Amniotic stem cell (primary cell): Measurements from ENCODE around the gene EML4.

Source experiments
- DNase-seq: peaks from one replicate; lab custom pipeline; 2025; lab: John Stamatoyannopoulos, UW

Gene EML4

DNA sequence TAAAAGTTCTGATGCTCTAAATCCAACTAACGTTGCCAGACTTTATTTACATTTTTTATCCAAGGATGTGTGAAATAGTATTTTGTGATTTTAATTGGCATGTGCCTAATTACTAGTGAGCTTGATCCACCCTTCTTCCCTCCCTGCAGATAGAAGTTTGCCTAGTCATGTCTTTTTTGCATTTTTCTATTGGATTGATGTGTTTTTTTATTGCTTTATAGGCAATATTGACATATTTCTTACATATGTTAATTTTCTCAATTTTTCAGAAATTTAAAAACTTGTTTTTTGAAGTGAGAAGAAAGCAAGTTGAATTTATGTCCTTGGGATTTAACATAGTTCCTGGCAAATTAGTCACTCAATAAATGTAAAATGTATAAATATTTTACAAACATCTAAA is 56.4 kb downstream of the EML4 start:
- no peak for DNase-seq

DNA sequence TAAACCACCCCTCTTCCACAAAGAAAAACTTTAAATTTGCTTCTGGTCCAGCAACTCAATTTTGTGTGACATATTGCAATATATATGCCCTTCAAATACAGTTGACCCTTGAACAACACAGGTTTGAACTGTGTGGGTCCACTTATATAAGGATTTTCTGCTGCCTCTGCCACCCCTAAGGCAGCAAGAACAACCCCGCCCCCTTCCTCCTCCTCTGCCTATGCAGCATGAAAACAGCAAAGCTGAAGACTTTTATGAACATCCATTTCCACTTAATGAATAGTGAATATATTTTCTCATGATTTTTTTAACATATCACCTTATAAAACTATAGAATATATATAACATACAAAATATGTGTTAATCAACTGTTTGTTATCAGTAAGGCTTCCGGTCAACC is 58.3 kb downstream of the EML4 start:
- no peak for DNase-seq

DNA sequence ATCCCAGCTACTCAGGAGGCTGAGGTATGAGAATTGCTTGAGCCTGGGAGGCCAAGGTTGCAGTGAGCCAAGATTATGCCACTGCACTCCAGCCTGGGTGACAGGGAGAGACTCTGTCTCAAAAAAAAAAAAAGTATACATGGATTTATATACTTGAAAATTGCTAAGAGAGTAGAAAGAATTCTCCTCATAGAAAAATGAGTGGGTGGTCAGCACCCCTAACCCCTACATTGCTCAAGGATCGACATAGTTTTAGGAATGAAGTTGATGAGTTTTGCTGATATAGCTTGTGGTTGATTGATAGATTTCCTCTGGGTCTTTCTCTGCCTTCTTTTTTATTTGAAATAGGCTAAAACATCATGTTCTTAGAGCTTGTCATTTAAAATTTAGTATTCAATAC is 58.9 kb downstream of the EML4 start:
- DNase-seq: no peak

DNA sequence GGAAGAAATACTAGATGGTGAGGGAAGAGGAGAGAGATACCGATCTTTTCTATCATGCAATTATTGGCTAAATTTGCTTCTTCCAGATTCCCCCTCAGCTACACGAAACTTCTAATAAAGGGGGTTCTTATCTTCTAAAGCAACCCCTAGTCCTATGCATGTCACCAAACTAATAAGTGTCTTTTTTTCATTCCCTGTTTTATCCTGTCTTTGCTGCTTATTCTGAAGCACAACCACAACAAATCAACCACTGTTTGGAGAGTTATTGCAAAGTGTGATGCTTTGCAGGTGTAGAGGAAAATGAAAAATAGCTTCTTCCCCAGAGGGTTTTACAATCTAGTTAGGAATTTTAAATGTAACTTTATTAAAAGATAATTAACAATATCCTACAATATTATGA is 60.8 kb downstream of the EML4 start:
- DNase-seq: no peak

DNA sequence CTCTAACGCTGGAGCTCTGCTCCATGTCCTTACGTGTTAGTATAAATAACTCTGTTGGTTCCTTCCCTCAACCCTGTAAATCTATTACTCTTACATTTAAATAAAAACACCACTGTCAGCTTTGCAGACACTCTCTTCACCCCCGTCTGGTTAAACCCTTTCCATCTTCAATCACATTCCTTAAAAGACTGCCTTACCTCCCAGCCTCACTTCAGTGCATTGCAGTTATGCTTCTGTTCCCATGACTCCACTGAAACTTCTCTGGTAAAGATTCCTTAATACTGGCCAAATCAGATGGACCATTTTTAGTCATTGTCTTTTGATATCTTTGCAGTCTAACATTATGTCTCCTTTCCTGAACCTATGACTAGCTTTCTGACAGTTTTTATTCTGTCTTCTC is 61.7 kb downstream of the EML4 start:
- DNase-seq: no peak

DNA sequence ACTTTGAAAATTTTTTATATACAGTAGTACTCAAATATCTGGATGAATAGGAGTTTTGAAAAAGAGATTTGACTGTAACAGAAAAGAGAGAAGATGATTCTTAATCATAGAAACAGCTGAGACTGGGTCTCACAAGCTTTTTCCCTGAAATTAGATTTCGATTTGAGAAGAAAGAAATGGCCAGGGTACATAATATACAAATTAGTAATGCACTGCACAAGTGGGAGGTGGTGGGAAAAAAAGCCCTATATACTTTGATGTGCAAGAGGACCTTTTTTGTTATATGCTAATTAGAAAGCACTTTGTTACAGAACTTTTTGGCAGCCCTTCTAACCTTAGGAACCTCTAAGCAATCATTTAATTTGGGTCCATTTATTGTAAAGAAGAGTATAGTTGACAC is 62.9 kb downstream of the EML4 start:
- DNase-seq: no peak

DNA sequence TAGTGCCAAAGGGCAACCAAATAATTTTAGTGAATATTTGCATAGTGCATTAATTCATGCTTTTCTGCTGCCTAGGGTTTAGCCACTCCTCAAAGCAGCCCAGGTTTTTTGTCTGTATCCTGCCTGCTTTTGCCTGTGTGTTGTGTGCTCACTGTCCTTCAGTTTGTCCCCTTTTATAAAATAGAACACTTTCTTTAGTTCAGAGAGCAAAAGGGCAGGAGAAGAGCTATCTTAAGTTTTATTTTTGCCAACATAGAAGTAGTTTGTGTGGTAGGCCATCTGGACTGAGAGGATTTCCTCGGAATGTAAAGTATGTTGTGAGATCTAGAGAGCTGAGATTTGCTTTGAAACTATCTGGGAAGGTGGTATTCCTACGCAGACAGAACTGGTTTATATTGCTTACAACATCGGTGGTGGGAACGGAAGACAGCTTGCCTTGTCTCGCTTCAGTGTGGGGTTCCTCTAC is 64.9 kb downstream of the EML4 start:
- no peak for DNase-seq

DNA sequence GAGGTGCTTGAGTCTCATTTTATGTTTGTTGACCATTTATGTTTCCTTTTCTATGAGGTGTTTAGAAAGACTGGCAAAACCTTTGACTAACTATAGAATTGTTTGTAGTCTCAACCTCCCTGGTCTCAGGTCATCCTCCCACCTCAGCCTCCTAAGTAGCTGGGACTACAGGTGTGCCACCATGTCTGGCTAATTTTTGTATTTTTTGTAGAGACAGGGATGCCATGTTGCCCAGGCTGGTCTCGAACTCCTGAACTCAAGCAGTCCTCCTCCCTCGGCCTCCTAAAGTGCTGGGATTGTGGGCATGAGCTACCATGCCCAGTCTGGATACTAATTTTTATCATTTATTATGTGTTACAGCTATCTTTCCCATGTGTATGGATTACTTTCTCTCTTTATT is 67.8 kb downstream of the EML4 start:
- DNase-seq: no peak

DNA sequence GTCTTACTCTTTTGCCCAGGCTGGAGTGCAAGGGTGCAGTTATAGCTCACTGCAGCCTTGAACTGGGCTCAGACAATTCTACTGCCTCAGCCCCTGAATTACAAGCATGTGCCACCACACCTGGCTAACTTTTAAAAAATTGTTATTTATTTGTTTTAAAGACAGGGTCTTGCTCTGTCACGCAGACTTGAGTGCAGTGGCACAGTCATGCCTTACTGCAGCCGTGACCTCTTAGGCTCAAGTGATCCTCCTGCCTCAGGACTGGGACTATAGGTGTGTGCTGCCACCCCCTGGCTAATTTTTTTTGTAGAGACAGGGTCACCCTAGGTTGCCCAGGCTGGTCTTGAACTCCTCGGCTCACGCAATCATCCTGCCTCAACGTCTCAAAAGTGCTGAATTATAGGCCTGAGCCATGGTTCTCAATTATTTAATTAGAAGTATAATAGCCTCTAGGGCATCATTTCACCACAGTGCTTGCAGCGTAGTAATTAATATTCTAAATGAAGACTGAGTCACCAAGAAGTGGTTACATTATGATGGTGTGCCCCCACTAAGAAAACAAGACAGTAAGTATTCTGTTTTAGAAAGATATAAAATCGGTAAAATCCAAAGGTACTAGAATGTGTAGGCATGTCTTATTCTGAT is 69.6 kb downstream of the EML4 start:
- no peak for DNase-seq

DNA sequence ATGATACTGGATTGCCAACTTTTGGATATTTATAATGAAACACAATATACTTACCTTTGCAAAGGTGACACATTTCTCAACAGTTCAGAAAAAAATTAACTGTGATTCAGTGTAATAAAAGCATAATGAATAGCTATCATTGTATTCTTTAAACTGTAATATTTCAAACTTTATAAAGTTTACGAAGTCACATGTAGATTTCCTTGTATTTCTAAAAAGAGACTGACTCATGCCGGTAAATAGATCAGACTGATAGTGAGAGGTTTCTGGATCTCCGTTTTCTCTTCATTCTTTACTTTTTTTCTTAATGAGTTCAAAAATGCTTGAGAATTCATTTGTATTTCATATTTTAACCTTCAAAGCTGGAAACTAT is 70.1 kb downstream of the EML4 start:
- DNase-seq: no peak

DNA sequence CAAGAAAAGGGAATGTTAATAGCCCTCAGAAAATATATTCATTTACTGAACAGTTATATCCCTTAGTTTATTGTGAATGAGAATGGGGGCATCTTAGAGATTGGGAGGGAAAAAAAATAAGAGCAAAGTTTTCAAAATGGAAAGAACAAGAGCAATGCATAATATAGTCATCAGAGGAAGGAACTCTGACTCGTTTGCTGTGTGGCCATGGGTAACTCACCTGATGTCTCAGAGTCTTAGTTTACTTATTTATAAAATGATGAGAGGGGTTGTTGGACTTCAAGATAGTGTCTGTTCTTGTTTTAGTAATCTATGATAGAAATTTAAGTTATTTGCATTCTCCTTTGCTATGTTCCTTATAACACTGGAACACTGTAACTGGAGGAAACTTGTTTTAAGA is 70.7 kb downstream of the EML4 start:
- no peak for DNase-seq

DNA sequence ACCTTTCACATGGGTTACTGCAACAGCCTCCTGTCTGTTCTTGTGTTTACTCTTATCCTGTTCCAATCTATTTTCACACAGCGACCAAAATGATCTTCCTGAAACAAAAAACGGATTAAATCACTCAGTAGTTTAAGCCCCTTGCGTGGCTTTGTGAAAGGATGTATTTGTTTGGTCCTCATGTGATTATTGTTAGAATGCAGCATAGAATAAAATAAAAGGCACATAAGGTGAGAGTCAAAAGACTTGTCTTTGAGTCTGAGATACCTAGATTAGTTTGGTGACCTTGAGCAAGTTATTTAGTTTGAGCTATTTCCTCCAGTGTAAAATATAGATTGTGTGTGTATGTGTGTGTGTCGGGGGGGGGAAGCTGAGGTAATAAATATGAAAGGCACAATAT is 72.4 kb downstream of the EML4 start:
- DNase-seq: no peak

DNA sequence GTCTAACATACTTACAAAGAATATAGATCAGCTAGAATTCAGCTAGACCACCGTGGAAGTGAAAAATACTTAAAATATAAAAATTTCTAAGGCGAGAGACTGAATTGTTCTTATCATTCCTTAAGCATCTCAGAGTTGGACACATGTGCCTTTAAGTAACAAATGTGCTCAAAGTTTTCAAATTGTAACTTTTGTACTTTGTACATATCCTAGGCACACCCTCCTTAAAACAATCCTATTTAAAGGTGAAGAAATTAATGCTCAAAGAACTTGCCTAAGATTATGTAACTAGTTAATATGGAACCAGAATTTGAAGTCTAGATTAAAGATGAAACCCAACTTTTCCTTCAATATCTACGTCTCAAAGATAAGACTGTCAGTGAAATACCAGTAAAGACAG is 74.1 kb downstream of the EML4 start:
- DNase-seq: no peak

DNA sequence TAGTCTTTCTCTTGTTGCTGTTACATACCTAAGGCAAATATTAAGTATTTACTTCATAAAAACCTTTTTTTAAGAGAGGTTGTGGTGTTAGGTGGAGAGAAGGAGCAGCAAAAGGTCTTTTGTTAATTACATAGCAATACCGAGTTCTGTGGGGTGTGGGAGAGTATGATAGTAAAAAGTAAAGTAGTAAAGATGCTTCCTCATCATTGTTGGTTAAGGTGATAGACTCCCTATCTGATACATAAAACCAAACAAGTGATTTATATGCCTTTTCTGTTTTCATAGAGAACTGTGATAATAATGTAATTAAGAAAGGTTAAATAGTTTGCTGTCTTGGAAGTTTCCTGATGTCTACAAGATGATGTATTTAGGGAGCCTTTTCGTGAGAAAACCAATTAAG is 75.4 kb downstream of the EML4 start:
- no peak for DNase-seq

DNA sequence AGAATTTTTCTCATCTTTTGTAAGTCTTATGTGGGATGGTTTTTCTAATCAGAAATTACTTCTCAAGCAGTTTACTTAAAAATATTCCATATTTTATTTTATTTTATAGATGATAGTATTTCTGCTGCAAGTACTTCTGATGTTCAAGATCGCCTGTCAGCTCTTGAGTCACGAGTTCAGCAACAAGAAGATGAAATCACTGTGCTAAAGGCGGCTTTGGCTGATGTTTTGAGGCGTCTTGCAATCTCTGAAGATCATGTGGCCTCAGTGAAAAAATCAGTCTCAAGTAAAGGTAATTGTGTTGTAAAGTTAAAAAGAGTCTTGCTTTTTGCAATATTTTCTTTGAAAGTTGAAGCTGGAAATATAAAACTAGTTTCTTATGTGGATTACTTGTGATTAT is 76.2 kb downstream of the EML4 start:
- DNase-seq: no peak

DNA sequence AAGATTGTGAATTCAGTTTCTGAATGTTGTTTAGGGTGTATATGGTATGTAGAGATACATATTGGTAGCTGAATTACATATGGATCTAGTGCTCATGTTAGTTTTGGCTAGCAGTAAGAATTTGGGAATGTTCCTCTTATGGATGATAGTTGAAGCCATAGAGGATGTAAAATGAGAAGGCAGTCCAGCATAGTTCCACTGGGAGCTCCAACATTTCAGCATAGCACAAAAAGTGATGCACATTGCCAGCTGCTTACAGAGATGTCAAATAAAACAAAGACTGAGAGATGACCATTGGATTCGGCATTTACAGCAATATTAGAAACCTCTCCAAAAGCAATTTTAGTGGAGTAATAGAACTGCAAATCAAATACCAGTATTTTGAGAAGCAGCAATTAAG is 77.4 kb downstream of the EML4 start:
- DNase-seq: no peak

DNA sequence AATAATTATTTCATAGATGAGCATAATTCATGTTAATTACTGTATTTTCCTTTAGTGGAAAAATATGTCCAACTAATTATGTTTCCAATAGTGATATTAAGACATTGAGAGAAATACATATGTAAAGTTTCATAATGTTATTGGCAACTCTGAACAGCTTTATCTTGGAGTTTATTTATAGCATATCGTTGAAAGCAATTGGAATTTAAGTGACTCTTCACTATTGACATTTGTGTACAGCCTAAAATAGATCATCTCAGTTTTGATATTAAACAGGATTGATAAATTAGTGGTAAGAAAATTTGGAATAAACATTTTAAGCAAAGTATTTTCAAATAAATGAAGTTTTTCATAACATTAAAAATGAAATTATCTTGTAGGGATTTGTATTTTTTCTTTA is 79.7 kb downstream of the EML4 start:
- DNase-seq: no peak

DNA sequence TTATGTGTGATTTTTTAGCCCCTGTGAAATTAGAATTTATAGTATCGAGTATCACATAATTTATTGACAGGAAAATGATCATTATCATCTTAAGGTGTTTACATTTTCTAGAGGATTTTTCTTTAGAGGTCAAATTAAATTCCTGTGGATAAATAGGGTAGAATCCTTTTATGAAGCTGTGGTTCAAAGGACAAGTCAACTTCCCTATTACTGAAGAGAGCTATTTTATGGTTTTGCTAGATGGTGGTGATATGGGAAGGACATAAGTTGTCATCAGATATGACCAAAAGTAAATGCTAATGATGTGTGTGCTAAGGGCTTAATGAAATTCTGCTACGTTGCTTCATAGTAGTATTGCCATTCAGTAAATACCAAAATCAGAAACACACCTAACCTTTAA is 80.1 kb downstream of the EML4 start:
- no peak for DNase-seq

DNA sequence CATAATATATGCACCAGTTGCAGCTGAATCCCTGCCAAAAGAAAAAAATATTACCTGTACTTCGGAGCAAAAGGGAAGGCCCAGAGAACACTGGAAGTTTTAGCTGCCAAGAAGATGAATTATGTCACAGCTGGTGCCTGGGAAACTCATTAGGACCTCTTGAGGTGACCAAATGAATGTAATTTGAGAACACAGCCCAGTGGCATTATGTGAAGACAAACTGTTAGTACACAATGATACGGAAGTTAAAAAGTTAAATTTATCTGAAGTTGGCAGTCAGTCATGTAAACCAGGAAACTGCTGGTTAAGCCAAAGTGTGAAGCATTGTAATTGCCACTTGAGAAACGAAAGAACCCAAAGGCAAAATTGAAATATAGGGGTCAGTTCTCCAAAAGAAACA is 80.7 kb downstream of the EML4 start:
- DNase-seq: no peak

DNA sequence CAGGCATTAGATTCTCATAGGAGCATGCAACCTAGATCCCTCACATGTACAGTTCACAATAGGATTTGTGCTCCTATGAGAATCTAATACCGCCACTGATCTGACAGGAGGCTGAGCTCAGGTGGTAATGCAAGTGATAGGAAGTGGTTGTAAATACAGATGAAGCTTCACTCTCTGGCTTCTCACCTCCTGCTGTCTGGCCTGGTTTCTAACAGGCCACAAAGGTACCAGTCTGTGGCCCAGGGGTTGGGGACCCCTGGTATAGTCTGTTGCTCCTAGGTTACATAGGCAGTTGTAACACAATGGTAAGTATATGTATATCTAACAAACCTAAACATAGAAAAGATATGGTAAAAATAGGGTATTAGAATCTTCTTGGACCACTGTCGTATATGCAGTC is 81.8 kb downstream of the EML4 start:
- no peak for DNase-seq

DNA sequence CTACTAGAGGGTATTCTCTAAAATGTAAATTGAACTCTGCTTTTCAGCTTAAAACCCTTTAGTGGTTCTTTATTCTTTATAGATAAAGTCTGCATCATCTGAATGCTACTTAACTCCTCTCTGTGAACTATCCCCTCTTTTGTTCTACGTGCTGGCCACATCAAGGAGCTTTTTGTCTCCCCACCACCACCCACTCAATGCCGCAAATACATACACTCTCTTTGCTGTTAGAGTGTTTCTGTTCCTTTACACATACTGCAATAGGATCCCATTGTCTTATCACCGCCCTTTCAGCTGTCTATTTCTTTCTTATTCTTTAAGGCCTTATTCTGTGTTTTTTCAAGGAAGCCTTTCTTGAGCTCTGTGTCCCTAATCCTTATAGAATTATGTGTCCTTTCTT is 83.3 kb downstream of the EML4 start:
- no peak for DNase-seq

DNA sequence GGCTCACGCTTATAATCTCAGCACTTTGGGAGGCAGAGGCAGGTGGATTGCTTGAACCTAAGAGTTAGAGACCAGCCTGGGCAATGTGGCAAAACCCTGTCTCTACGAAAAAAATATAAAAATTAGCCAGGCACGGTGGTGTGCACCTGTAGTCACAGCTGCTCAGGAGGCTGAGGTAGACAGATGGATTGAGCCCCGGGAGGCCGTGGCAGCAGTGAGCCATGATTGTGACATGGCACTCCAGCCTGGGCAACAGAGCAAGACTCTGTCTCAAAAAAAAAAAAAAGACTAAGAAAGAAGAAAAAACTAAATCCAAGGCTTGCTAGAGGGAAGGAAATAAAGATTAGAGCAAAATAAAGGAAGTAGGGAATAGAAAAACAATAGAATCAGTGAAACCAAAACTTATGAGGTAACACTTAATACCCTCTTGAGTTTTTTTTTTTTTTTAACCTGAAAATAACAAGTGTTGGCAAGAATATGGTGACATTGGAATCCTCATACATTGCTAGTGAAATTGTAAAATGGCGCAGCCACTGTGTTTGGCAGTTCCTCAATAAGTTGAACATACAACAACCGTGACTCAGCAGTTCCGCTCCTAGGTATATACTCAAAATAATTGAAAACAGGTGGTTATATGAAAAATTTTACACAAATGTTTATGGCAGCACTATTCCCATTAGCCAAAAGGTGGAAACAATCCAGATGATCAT is 85.2 kb downstream of the EML4 start:
- DNase-seq: no peak

DNA sequence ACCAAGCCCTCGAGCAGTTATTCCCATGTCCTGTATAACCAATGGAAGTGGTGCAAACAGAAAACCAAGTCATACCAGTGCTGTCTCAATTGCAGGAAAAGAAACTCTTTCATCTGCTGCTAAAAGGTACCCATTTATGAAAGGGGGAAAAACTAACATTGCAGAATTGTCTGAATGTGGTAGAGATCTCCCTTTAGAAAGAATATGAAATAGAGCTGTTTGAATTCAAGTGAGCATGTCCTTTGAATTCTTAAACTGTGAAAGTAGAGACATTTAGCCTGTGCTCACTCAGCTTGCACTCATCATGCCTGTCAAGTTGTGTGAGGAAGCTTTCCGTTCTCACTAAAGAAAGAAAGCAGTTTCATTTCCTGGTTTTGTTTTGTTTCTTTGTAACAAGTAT is 87.4 kb downstream of the EML4 start:
- DNase-seq: no peak

DNA sequence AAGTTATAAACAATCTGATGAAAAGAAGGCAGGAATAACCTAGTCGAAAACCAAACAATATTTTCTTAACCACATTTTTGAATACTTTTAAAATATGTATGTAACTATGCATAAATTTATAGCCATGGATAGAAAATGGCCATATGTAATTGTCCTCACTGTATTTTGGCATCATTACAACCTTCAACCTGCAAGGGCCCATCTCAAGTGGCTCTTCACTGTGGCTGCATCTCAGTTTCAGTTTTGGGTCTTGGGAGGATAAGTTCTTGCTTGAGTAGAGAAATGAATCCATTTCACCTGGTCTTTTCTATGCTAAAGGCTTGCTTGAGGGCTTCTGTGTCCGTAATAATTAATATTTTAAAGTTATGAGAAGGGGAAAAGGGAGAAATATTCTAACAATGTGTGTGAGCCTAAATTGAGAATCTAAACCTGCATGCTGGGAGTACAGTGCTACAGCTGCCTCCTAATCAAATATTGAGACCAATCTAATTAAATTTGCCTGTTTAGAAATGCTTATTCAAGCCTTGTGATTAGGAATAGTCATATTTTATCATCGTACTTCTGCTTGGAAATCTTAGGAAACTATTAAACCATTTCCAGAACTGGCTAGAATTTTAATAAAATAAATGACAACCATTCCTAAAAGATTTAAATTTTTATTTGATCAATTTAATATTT is 92.5 kb downstream of the EML4 start:
- no peak for DNase-seq
